GM19193 (cell line): ENCODE data around the gene FBN2.

Source experiments
- POLR2A ChIP-seq: IDR thresholded peaks from 4 replicates; pipeline ENCODE4 v1.6.1; 2011; ENCODE audit not compliant: insufficient read depth, insufficient read length; ENCODE audit errors: extremely low read depth

The FBN2 gene

GRCh38 chr5:128424646-128425045, 113.4 kb downstream of the FBN2 start:
- TF ChIP-seq POLR2A, result no peak

- no peak for TF ChIP-seq POLR2A
Observed at GRCh38 chr5:128422612-128423011, 115.4 kb downstream of the FBN2 start.

- no peak for TF ChIP-seq POLR2A
Observed at GRCh38 chr5:128414469-128414868, 123.6 kb downstream of the FBN2 start.

GRCh38 chr5:128413356-128413755, 124.7 kb downstream of the FBN2 start:
- no peak for TF ChIP-seq POLR2A

GRCh38 chr5:128412145-128412930, 125.7 kb downstream of the FBN2 start:
- no peak for TF ChIP-seq POLR2A

- no peak for TF ChIP-seq POLR2A
Observed at GRCh38 chr5:128409166-128409800, 128.8 kb downstream of the FBN2 start.

GRCh38 chr5:128408622-128409021, 129.4 kb downstream of the FBN2 start:
- TF ChIP-seq POLR2A, result no peak

- no peak for TF ChIP-seq POLR2A
Observed at GRCh38 chr5:128407944-128408343, 130.1 kb downstream of the FBN2 start.

- TF ChIP-seq POLR2A, result no peak
Observed at GRCh38 chr5:128406803-128407202, 131.2 kb downstream of the FBN2 start.

- TF ChIP-seq POLR2A, result no peak
Observed at GRCh38 chr5:128405159-128405558, 132.9 kb downstream of the FBN2 start.

GRCh38 chr5:128403333-128403732, 134.7 kb downstream of the FBN2 start:
- no peak for TF ChIP-seq POLR2A

- TF ChIP-seq POLR2A, result no peak
Observed at GRCh38 chr5:128402506-128402905, 135.5 kb downstream of the FBN2 start.

GRCh38 chr5:128399111-128399510, 138.9 kb downstream of the FBN2 start:
- no peak for TF ChIP-seq POLR2A

- TF ChIP-seq POLR2A, result no peak
Observed at GRCh38 chr5:128397876-128398275, 140.2 kb downstream of the FBN2 start.

GRCh38 chr5:128395073-128395472, 143.0 kb downstream of the FBN2 start:
- TF ChIP-seq POLR2A, result no peak

GRCh38 chr5:128384068-128384467, 154.0 kb downstream of the FBN2 start:
- no peak for TF ChIP-seq POLR2A
